ENCODE measurements around the gene RNF125. TPM values are rescaled to one million over a fixed set of nuclear protein-coding genes. Genes with fewer than 3 reads are reported as not detected.

The RNF125 gene
- total and polyA plus RNA-seq, 8 donors, result 1.1 to 50.2 (median 3.0) TPM; not detected in 1

DNA sequence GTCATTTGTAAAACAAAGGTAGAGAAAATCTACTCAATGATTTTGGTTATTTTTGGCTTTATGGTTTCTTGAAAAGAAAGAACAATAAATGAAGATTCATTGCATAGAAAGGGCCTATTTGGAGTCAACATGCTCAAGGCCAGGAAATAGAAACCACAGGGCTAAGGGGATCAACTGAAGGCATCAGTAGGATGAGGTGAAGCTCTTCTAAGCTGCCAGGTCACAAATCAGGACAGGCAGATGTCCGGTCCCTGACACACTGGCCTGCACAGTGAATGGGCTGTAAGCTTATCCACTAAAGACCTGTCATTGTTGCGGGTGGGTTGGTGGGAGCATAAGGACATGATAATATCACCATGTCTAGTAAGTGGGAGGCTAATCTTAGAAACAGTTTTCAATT lies 41.4 kb downstream of the RNF125 start:
- WGBS, 5 donors, result 92 to 98% (median 93%) methylated on average over 2 of the region's 2 CpGs
- Histone ChIP-seq H3K4me3 (no peak overlapping the region), H3K27me3 (no peaks in the 10 kb centered on the region), H3K27ac (no peak overlapping the region), H3K9me3 (no peaks in the 10 kb centered on the region), H3K4me1 (no peaks in the 10 kb centered on the region), H3K36me3 (peaks cover 0 to 5% (median 0%) of the 10 kb centered on the region in 4 donors)
- DNase-seq, result no peak
- TF ChIP-seq EP300 (IDR thresholded peaks at IDR 0.05), result no peak
- no peak for TF ChIP-seq POLR2AphosphoS5 (IDR thresholded peaks at IDR 0.05)
- intact Hi-C loops (cut with DNase I; ENCODE audit: low total_unique reads), result no loop called here

DNA sequence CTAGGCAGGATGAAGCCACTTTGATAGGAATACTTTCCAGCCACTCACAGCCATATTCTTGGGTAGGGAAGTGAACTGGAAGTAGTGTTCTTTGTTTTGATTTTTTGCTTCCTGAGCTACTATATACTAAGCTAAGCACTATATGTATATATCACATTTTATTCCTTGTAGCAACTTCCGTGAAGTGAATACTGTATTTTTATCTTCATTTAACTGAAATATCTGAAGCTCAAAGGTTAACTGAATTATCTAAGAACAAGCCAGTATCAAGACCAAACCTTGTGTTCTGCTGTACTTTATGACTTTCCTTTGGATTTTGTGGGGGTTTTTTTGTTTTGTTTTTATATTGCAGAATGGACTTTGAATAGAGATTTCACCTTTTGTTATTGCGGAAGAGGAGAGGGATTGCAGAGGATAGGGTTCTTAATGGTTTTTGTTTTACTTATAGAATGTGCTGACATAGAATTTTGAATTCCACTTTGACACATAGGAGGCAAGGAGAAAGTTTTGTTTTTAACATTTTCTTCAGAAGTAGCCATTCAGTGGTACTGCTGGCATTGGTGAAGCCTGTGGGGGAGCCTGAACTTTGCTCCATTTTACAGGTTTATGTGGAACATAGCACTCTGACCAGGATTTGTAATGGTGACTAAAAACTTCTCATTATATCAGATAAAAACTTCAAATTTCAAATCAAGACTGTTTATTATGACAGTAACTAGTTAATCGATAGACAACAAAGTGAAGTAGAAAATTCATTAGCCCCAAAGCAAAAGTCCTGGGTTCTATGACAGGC lies 48.9 kb downstream of the RNF125 start:
- DNase-seq, result no peak
- TF ChIP-seq, protein P1, sequence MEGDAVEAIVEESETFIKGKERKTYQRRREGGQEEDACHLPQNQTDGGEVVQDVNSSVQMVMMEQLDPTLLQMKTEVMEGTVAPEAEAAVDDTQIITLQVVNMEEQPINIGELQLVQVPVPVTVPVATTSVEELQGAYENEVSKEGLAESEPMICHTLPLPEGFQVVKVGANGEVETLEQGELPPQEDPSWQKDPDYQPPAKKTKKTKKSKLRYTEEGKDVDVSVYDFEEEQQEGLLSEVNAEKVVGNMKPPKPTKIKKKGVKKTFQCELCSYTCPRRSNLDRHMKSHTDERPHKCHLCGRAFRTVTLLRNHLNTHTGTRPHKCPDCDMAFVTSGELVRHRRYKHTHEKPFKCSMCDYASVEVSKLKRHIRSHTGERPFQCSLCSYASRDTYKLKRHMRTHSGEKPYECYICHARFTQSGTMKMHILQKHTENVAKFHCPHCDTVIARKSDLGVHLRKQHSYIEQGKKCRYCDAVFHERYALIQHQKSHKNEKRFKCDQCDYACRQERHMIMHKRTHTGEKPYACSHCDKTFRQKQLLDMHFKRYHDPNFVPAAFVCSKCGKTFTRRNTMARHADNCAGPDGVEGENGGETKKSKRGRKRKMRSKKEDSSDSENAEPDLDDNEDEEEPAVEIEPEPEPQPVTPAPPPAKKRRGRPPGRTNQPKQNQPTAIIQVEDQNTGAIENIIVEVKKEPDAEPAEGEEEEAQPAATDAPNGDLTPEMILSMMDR (IDR thresholded peaks at IDR 0.05), result no peak
- TF ChIP-seq POLR2AphosphoS5 (IDR thresholded peaks at IDR 0.05) (no peak), EP300 (IDR thresholded peaks at IDR 0.05) (no peak), POLR2A (IDR thresholded peaks at IDR 0.05) (no peak)
- Histone ChIP-seq H3K27ac (no peak overlapping the region), H3K27me3 (no peaks in the 10 kb centered on the region), H3K36me3 (peaks cover 0 to 15% (median 2%) of the 10 kb centered on the region in 4 donors), H3K4me3 (no peak overlapping the region), H3K4me1 (no peaks in the 10 kb centered on the region), H3K9me3 (no peaks in the 10 kb centered on the region)
- intact Hi-C loops (cut with DNase I; ENCODE audit: low total_unique reads), result no loop called here
- WGBS, 5 donors, result 89 to 95% (median 91%) methylated on average over 3 of the region's 3 CpGs

DNA sequence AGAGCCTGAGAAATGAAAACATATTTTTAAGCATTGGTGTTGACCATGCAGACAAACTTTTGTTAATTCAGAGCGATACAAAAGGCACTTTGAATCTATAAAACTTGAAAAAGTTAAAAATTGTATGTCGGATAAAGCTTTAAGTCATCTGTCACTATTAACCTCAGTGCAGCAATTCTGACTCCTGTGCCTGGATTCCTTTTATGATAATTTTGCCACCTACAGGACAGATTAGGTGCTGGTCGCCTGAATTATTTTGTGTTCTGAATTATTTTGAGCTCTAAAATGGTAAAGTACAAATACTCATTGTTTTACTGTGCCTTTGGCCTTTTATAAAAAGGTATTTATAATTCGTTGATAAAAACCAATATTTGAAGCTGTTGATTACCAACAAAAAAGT lies 53.7 kb downstream of the RNF125 start:
- no peaks in the 10 kb centered on the region for H3K27me3 ChIP-seq

DNA sequence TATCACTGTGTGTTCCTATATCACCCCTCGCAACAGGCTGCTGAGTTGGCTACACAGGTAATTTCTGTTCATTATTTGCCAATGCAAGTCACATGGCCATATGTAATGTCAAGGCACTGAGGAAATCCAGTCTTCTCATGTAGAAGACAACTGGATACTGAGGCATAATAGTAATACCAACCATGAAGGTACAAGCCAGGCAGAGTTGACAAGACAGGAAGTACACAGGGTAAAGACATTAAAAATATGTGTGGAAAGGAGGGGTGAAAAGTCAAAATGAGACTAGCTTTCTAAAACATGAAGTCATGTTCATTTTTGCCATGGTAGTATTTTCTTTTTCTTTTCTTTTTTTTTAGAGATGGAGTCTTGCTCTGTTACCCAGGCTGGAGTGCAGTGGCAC lies 55.6 kb downstream of the RNF125 start:
- H3K4me3 ChIP-seq, result no peak overlapping the region
- DNase-seq, result no peak
- H3K4me1 ChIP-seq, result no peaks in the 10 kb centered on the region
- TF ChIP-seq EP300 (IDR thresholded peaks at IDR 0.05) (no peak), POLR2AphosphoS5 (IDR thresholded peaks at IDR 0.05) (no peak), POLR2A (IDR thresholded peaks at IDR 0.05) (no peak)
- TF ChIP-seq, protein P1 (IDR thresholded peaks at IDR 0.05), result no peak
- H3K27ac ChIP-seq, result no peak overlapping the region
- intact Hi-C loops (cut with DNase I; ENCODE audit: low total_unique reads), result no loop called here
- H3K36me3 ChIP-seq, result peaks cover 0 to 7% (median 0%) of the 10 kb centered on the region in 4 donors
- WGBS, 5 donors, result 90 to 100% (median 100%) methylated on average over 1 of the region's 1 CpG
- no peaks in the 10 kb centered on the region for H3K9me3 ChIP-seq
- no peaks in the 10 kb centered on the region for H3K27me3 ChIP-seq

More for the DNA sequence above, 53.7 kb downstream of the RNF125 start:
- Histone ChIP-seq H3K4me3 (no peak overlapping the region), H3K4me1 (no peaks in the 10 kb centered on the region), H3K36me3 (peaks cover 0 to 10% (median 0%) of the 10 kb centered on the region in 4 donors), H3K27ac (no peak overlapping the region), H3K9me3 (no peaks in the 10 kb centered on the region)
- DNase-seq, result peak in 1 of 2 donors; percentile 32
- TF ChIP-seq, protein P1 (IDR thresholded peaks at IDR 0.05), result peak in 5 of 7 experiments; percentile 10 to 54 (median 26)
- no peak for TF ChIP-seq POLR2A (IDR thresholded peaks at IDR 0.05)
- WGBS, 5 donors, result 45 to 54% (median 46%) methylated on average over 4 of the region's 4 CpGs
- intact Hi-C loops (cut with DNase I; ENCODE audit: low total_unique reads), result no loop called here

DNA sequence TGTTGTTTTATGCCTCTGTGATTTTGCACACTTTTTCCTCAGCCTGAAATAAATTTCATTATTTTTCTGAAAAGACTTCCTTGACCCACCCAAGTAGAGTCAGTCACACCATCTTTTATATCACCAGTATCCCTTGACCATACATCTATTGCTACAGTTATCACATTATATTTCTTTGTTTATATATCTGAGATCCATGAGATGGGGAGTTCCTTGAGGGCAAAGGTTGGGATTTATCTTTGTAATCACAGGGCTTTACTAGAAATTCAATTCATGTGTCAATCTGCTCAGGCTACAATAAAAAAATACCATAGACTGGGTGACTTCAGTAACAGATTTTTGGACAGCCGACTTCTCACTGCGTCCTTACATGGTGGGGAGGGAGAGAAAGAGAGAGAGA lies 60.2 kb downstream of the RNF125 start:
- intact Hi-C loops (cut with DNase I; ENCODE audit: low total_unique reads), result no loop called here
- Histone ChIP-seq H3K4me1 (no peaks in the 10 kb centered on the region), H3K9me3 (no peaks in the 10 kb centered on the region), H3K27ac (no peak overlapping the region), H3K36me3 (no peaks in the 10 kb centered on the region), H3K27me3 (no peaks in the 10 kb centered on the region), H3K4me3 (no peak overlapping the region)
- WGBS, 5 donors, result 82 to 94% (median 88%) methylated on average over 2 of the region's 2 CpGs
- DNase-seq, result no peak
- TF ChIP-seq POLR2AphosphoS5 (IDR thresholded peaks at IDR 0.05) (no peak), EP300 (IDR thresholded peaks at IDR 0.05) (no peak), POLR2A (IDR thresholded peaks at IDR 0.05) (no peak)
- TF ChIP-seq, protein P1 (IDR thresholded peaks at IDR 0.05), result no peak

All from stomach (tissue), 9 donors.